Type B pancreatic cell (in vitro differentiated cells): ENCODE data around the gene KISS1R. TPM values are rescaled to one million over a fixed set of nuclear protein-coding genes. Genes with fewer than 3 reads are reported as not detected.

ENCODE experiments used
- DNase-seq: peaks from one replicate; pipeline ENCODE4 v3.0.0; 2021; ENCODE audit warnings: mixed read lengths; ENCODE audit not compliant: unreplicated experiment; ENCODE audit errors: extremely low spot score
- H3K27ac Mint-ChIP-seq: 2 replicates; pipeline ENCODE4 v1.8.0; 2021; ENCODE audit warnings: mild to moderate bottlenecking, mixed read lengths
- H3K27me3 Mint-ChIP-seq: 2 replicates; pipeline ENCODE4 v1.8.0; 2021; ENCODE audit warnings: mixed read lengths
- H3K36me3 Mint-ChIP-seq: 2 replicates; pipeline ENCODE4 v1.8.0; 2021; ENCODE audit warnings: mixed read lengths
- H3K4me1 Mint-ChIP-seq: one replicate; pipeline ENCODE4 v1.8.0; 2021; ENCODE audit warnings: mixed read lengths; ENCODE audit not compliant: unreplicated experiment
- H3K4me3 Mint-ChIP-seq: 2 replicates; pipeline ENCODE4 v1.8.0; 2021; ENCODE audit warnings: mild to moderate bottlenecking, mixed read lengths
- H3K9me3 Mint-ChIP-seq: 2 replicates; pipeline ENCODE4 v1.8.0; 2021; ENCODE audit warnings: mixed read lengths
- total RNA-seq: library from RNA; stranded (reverse); gene quantifications from 2 replicates; pipeline ENCODE4 v1.2.1, GENCODE V29; 2021; ENCODE audit warnings: low replicate concordance
- TF ChIP-seq, protein P1 (sequence below): fragments of 200-600 bp; sonication (generic); conservative IDR thresholded peaks from 2 replicates; pipeline ENCODE4 v1.5.0; 2021; ENCODE audit warnings: antibody characterized with exemption, mild to moderate bottlenecking

Gene KISS1R
- total RNA-seq, 1 donor from 2014 or later = 1.2 TPM

DNA sequence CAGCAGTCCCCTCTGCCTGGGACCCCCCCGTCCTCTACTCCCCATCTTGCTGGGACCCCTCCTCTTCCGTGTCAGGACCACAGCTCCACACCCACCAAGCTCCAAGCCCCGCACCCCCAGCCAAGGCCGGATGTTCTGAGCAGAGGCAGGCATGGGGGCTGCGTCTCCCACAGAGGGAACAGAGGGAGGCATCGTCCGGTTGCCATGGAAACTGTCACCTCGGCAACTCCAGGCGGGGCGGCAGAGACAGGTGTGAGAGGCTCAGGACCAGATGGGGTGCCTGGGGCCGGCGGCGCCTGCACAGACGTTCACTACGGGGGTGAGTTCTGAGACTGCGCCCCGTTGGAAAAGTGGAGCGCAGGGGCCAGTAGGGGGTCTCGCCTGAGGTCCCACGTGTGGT is 18.5 kb upstream of the KISS1R start:
- Mint-ChIP-seq H3K36me3 (peaks cover 5% of the 10 kb centered on the region), H3K27ac (no peak overlapping the region), H3K4me1 (no peaks in the 10 kb centered on the region), H3K27me3 (no peaks in the 10 kb centered on the region), H3K9me3 (no peaks in the 10 kb centered on the region), H3K4me3 (no peak overlapping the region)
- DNase-seq = no peak
- TF ChIP-seq, protein P1, sequence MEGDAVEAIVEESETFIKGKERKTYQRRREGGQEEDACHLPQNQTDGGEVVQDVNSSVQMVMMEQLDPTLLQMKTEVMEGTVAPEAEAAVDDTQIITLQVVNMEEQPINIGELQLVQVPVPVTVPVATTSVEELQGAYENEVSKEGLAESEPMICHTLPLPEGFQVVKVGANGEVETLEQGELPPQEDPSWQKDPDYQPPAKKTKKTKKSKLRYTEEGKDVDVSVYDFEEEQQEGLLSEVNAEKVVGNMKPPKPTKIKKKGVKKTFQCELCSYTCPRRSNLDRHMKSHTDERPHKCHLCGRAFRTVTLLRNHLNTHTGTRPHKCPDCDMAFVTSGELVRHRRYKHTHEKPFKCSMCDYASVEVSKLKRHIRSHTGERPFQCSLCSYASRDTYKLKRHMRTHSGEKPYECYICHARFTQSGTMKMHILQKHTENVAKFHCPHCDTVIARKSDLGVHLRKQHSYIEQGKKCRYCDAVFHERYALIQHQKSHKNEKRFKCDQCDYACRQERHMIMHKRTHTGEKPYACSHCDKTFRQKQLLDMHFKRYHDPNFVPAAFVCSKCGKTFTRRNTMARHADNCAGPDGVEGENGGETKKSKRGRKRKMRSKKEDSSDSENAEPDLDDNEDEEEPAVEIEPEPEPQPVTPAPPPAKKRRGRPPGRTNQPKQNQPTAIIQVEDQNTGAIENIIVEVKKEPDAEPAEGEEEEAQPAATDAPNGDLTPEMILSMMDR = no peak

DNA sequence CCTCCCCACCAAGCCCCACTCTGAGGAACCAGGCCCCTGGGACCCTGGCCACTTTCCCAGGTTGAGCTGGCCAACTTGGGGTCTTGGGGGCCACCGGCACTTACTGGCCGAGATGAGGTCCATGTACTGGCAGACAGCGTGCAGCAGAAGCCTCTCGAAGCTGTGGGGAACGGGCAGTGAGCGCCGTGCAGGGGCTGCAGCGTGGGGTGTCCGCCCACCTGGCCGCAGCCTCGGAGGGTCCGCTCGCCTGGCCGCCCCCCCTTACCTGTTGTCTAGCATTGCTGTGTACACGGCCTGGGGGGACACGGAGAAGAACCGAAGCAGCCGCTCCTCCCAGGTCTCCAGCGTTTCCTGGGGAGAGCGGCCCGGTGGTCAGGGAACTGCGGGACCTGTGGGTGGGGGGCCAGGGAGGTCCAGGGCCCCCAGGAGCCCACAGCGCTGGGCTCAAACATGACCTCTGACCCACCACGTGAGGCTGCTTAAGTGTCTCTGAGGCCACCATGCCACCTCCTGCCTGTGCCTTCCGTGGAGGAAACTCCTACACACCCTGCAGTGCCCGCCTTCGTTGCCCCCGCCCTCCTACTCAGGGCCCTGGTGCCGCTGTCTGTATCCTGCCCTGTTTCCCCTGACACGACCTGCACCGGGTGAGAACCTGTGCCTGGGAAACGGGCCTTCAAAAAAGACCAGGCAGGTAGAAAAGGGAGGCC is 17.6 kb upstream of the KISS1R start:
- H3K27me3 Mint-ChIP-seq = no peaks in the 10 kb centered on the region
- TF ChIP-seq, protein P1 = no peak
- peaks cover 5% of the 10 kb centered on the region for H3K36me3 Mint-ChIP-seq
- no peaks in the 10 kb centered on the region for H3K9me3 Mint-ChIP-seq
- H3K4me3 Mint-ChIP-seq = no peak overlapping the region
- peaks cover 3% of the 10 kb centered on the region for H3K4me1 Mint-ChIP-seq
- no peak overlapping the region for H3K27ac Mint-ChIP-seq
- DNase-seq = no peak

DNA sequence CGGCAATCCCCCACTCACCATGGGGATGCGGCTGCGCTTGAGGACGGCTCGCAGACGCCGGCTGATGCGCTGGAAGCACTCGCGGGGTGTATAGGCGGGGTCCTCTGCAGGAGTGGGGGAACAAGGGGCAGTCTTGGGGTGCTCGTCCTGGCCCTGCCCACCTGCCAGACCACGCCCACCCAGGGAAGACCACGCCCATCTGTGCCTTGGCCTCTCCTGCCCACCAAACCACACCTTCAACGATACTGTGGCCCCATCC is 17.2 kb upstream of the KISS1R start:
- no peak for DNase-seq
- TF ChIP-seq, protein P1 = no peak
- Mint-ChIP-seq H3K4me3 (no peak overlapping the region), H3K36me3 (peaks cover 5% of the 10 kb centered on the region), H3K27ac (no peak overlapping the region), H3K27me3 (no peaks in the 10 kb centered on the region), H3K9me3 (no peaks in the 10 kb centered on the region), H3K4me1 (peaks cover 3% of the 10 kb centered on the region)

- Mint-ChIP-seq H3K27ac (no peak overlapping the region), H3K4me3 (no peak overlapping the region), H3K36me3 (peaks cover 5% of the 10 kb centered on the region), H3K9me3 (no peaks in the 10 kb centered on the region), H3K4me1 (peaks cover 3% of the 10 kb centered on the region), H3K27me3 (no peaks in the 10 kb centered on the region)
- TF ChIP-seq, protein P1 = no peak
- no peak for DNase-seq
Measured at GRCh38 chr19:900302-901111, 16.6 kb upstream of the KISS1R start.

DNA sequence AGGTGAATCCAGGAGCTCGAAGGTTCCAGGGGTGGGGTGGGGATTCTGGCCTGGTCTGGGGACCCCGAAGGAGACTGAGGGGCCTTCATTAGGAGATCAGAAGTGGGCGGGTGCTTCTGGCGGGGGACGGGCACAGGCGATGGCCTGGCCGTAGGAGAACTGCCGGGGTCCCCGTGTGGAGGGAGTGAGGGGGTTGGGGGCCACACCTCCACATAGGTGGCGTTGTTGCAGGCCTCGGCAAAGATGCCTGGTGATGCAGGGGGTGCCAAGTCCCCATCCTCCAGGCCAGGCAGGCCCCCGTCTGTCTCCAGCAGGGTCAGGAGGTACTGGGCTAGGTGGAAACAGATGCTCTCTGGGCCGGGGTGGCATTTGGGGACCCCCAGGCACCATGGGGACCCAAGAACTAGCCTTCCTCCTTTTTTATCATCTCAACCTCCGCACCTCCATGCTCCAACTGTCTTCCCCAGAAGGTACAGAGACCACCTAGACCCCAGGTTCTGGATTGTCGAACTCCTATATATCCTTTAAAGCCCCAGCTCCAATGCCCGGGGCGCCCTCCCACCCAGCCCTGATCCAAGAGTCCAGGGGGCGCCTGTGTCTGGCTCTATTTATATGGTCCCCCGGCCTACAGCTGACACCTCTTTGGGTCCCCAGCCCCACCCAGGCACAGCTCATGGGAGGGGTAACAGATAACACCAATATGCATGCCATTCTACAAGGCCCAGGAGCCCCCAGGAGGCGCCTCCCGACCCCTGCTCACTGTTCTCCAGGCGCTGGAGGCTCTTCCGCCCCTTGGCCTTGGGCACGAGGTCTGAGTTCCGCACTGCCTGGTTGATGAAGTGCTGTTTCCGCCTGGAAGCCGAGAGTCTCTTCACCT is 15.7 kb upstream of the KISS1R start:
- H3K36me3 Mint-ChIP-seq = peaks cover 5% of the 10 kb centered on the region
- peaks cover 3% of the 10 kb centered on the region for H3K4me1 Mint-ChIP-seq
- H3K27ac Mint-ChIP-seq = no peak overlapping the region
- DNase-seq = no peak
- no peaks in the 10 kb centered on the region for H3K27me3 Mint-ChIP-seq
- TF ChIP-seq, protein P1 = no peak
- H3K9me3 Mint-ChIP-seq = no peaks in the 10 kb centered on the region
- H3K4me3 Mint-ChIP-seq = no peak overlapping the region
